Measurements from ENCODE around the gene PCNX1. TPM values are rescaled to one million over a fixed set of nuclear protein-coding genes. Genes with fewer than 3 reads are reported as not detected.

PCNX1 gene
- total and polyA plus RNA-seq, 2 donors (not counting 1 experiment from before 2014, with no cell fraction given): 35.7 to 69.4 TPM

GRCh38 chr14:71119832-71120231, 212.6 kb downstream of the PCNX1 start:
- Histone ChIP-seq H2AFZ (ENCODE audit: low read length) (no peak overlapping the region), H3K79me2 (ENCODE audit: control insufficient read depth, insufficient read depth, low read length) (no peaks in the 10 kb centered on the region), H4K20me1 (ENCODE audit: control insufficient read depth, extremely low read depth, insufficient read depth, low read length) (no peaks in the 10 kb centered on the region), H3K4me1 (ENCODE audit: control insufficient read depth, extremely low read depth, insufficient read depth, low read length) (peaks cover 5% of the 10 kb centered on the region), H3K4me2 (ENCODE audit: extremely low read depth, insufficient read depth, low read length) (no peak overlapping the region), H3K36me3 (ENCODE audit: control insufficient read depth, insufficient read depth, low read length) (no peaks in the 10 kb centered on the region), H3K27ac (ENCODE audit: insufficient read depth, low read length) (no peak overlapping the region), H3K9ac (ENCODE audit: insufficient read depth, low read length) (no peak overlapping the region), H3K27me3 (ENCODE audit: control insufficient read depth, insufficient read depth, low read length) (no peaks in the 10 kb centered on the region), H3K4me3 (replicated peaks in 1 of 4; ENCODE audit: control extremely low read depth in 1 of 4, insufficient read depth in 1 of 4, low read depth in 3 of 4, low read length in 4 of 4) (no peak overlapping the region), H3K9me3 (ENCODE audit: control insufficient read depth, insufficient read depth, low read depth, low read length) (no peaks in the 10 kb centered on the region)
- TF ChIP-seq EZH2 (IDR thresholded peaks at IDR 0.05; ENCODE audit: low read length, missing control alignments) (no peak), CTCF (conservative IDR thresholded peaks at IDR 0.05 in 1 of 2, IDR thresholded peaks at IDR 0.05 in 1 of 2; ENCODE audit: low read depth in 1 of 2, low read length in 2 of 2) (no peak)
- DNase-seq (ENCODE audit: low read depth in 2 of 2): no peak

GRCh38 chr14:71121001-71121400, 213.7 kb downstream of the PCNX1 start:
- peaks cover 5% of the 10 kb centered on the region for H3K4me1 ChIP-seq (ENCODE audit: control insufficient read depth, extremely low read depth, insufficient read depth, low read length)
- no peaks in the 10 kb centered on the region for H3K36me3 ChIP-seq (ENCODE audit: control insufficient read depth, insufficient read depth, low read length)
- TF ChIP-seq CTCF (conservative IDR thresholded peaks at IDR 0.05 in 1 of 2, IDR thresholded peaks at IDR 0.05 in 1 of 2; ENCODE audit: low read depth in 1 of 2, low read length in 2 of 2) (no peak), EZH2 (IDR thresholded peaks at IDR 0.05; ENCODE audit: low read length, missing control alignments) (no peak)
- no peak overlapping the region for H2AFZ ChIP-seq (ENCODE audit: low read length)
- no peaks in the 10 kb centered on the region for H3K27me3 ChIP-seq (ENCODE audit: control insufficient read depth, insufficient read depth, low read length)
- no peak overlapping the region for H3K27ac ChIP-seq (ENCODE audit: insufficient read depth, low read length)
- H3K9ac ChIP-seq (ENCODE audit: insufficient read depth, low read length): no peak overlapping the region
- H4K20me1 ChIP-seq (ENCODE audit: control insufficient read depth, extremely low read depth, insufficient read depth, low read length): no peaks in the 10 kb centered on the region
- no peak overlapping the region for H3K4me2 ChIP-seq (ENCODE audit: extremely low read depth, insufficient read depth, low read length)
- H3K9me3 ChIP-seq (ENCODE audit: control insufficient read depth, insufficient read depth, low read depth, low read length): no peaks in the 10 kb centered on the region
- H3K79me2 ChIP-seq (ENCODE audit: control insufficient read depth, insufficient read depth, low read length): no peaks in the 10 kb centered on the region
- no peak for DNase-seq (ENCODE audit: low read depth in 2 of 2)
- no peak overlapping the region for H3K4me3 ChIP-seq (replicated peaks in 1 of 4; ENCODE audit: control extremely low read depth in 1 of 4, insufficient read depth in 1 of 4, low read depth in 3 of 4, low read length in 4 of 4)

- Histone ChIP-seq H4K20me1 (ENCODE audit: control insufficient read depth, extremely low read depth, insufficient read depth, low read length) (no peaks in the 10 kb centered on the region), H3K27ac (ENCODE audit: insufficient read depth, low read length) (no peak overlapping the region), H3K4me2 (ENCODE audit: extremely low read depth, insufficient read depth, low read length) (no peak overlapping the region), H3K4me1 (ENCODE audit: control insufficient read depth, extremely low read depth, insufficient read depth, low read length) (peaks cover 5% of the 10 kb centered on the region), H3K27me3 (ENCODE audit: control insufficient read depth, insufficient read depth, low read length) (no peaks in the 10 kb centered on the region), H2AFZ (ENCODE audit: low read length) (no peak overlapping the region), H3K79me2 (ENCODE audit: control insufficient read depth, insufficient read depth, low read length) (no peaks in the 10 kb centered on the region), H3K9me3 (ENCODE audit: control insufficient read depth, insufficient read depth, low read depth, low read length) (no peaks in the 10 kb centered on the region), H3K36me3 (ENCODE audit: control insufficient read depth, insufficient read depth, low read length) (no peaks in the 10 kb centered on the region), H3K4me3 (replicated peaks in 1 of 4; ENCODE audit: control extremely low read depth in 1 of 4, insufficient read depth in 1 of 4, low read depth in 3 of 4, low read length in 4 of 4) (no peak overlapping the region), H3K9ac (ENCODE audit: insufficient read depth, low read length) (no peak overlapping the region)
- DNase-seq (ENCODE audit: low read depth in 2 of 2): no peak
- TF ChIP-seq EZH2 (IDR thresholded peaks at IDR 0.05; ENCODE audit: low read length, missing control alignments) (no peak), CTCF (conservative IDR thresholded peaks at IDR 0.05 in 1 of 2, IDR thresholded peaks at IDR 0.05 in 1 of 2; ENCODE audit: low read depth in 1 of 2, low read length in 2 of 2) (no peak)
Measured at GRCh38 chr14:71121711-71122110, 214.5 kb downstream of the PCNX1 start.
